Stomach (tissue), 9 donors: Measurements from ENCODE around the gene IL6ST. TPM values are rescaled to one million over a fixed set of nuclear protein-coding genes. Genes with fewer than 3 reads are reported as not detected.

Experiments
- DNase-seq, 2 donors: peaks; one replicate each; pipeline versions ENCODE4 v3.0.0 to v3.0.0-alpha.2; 2013 to 2019
- H3K27ac ChIP-seq, 5 donors: fragments of 200-600 bp in 4 of 5; sonication (generic) in 4 of 5; one replicate each; pipeline ENCODE4 v1.5.1; 2013 to 2019; ENCODE audit warnings: mild to moderate bottlenecking in 1 of 5, moderate library complexity in 1 of 5
- H3K27me3 ChIP-seq, 3 donors: fragments of 200-600 bp; sonication (generic); one replicate each; pipeline ENCODE4 v1.5.1; 2017 to 2019; ENCODE audit warnings: mixed run types in 1 of 3
- H3K36me3 ChIP-seq, 4 donors: fragments of 200-600 bp; sonication (generic); 1 replicate in 3 of 4; 2 replicates in 1 of 4; pipeline ENCODE4 v1.5.1; 2016 to 2019
- H3K4me1 ChIP-seq, 4 donors: fragments of 200-600 bp; sonication (generic); one replicate each; pipeline ENCODE4 v1.5.1; 2016 to 2019
- H3K4me3 ChIP-seq, 4 donors: fragments of 200-600 bp; sonication (generic) in 3 of 4; one replicate each; pipeline ENCODE4 v1.5.1; 2016 to 2019; ENCODE audit warnings: mild to moderate bottlenecking in 1 of 4
- H3K9me3 ChIP-seq, 4 donors: fragments of 200-600 bp; sonication (generic); one replicate each; pipeline ENCODE4 v1.5.1; 2016 to 2019
- CTCF ChIP-seq, 7 experiments: fragments of 450-650 bp in 4 of 7; fragments of 200-600 bp in 3 of 7; sonication (generic) in 3 of 7; IDR thresholded peaks; one replicate each; pipeline ENCODE4 v1.5.1; 2016 to 2019; ENCODE audit warnings: antibody characterized with exemption in 7 of 7, control low read depth in 2 of 7, mild to moderate bottlenecking in 1 of 7
- EP300 ChIP-seq: sonication (generic); formaldehyde crosslinking; IDR thresholded peaks from one replicate; pipeline ENCODE4 v1.6.1; 2017; ENCODE audit warnings: antibody characterized with exemption
- POLR2A ChIP-seq, 4 donors: fragments of 450-650 bp; IDR thresholded peaks; one replicate each; pipeline ENCODE4 v1.6.1; 2016; ENCODE audit warnings: antibody characterized with exemption in 4 of 4, control low read depth in 2 of 4, mild to moderate bottlenecking in 1 of 4, moderate library complexity in 1 of 4
- POLR2AphosphoS5 ChIP-seq, 3 donors: sonication (generic); formaldehyde crosslinking; IDR thresholded peaks; one replicate each; pipeline ENCODE4 v1.6.1; 2016; ENCODE audit warnings: antibody characterized with exemption in 3 of 3
- WGBS, 5 donors: extraction: QIAGEN DNeasy Blood & Tissue Kit in 3 of 5; methylation state at CpG; one replicate each; pipeline versions ENCODE4 v1.1.5 to v1.1.7; 2013 to 2018; 5-methylcytosine and 5-hydroxymethylcytosine counted together
- intact Hi-C: fragments of 100-400 bp; cut with DNase I; formaldehyde crosslinking; loops from one replicate; pipeline ENCODE4 v1.15.1; 2023; ENCODE audit warnings: low total_unique reads
- polyA plus RNA-seq, 3 donors: library from polyadenylated mRNA; stranded (reverse); fragments of 200-250 nt; gene quantifications; one replicate each; pipeline ENCODE4 v1.2.3, GENCODE V29; 2013
- total RNA-seq, 5 donors: library from RNA; depleted of rRNA; stranded (reverse); fragments of >200 nt; gene quantifications; one replicate each; pipeline versions ENCODE4 v1.1.0 to v1.2.3, GENCODE V29; 2014 to 2016
- donor health status: healthy with polysubstance abuse.
- donor health status: Bipolar disorder and iron deficiency.
- donor health status: healthy.

Gene IL6ST
- total and polyA plus RNA-seq, 8 donors, result 18.5 to 466 (median 53.6) TPM

DNA sequence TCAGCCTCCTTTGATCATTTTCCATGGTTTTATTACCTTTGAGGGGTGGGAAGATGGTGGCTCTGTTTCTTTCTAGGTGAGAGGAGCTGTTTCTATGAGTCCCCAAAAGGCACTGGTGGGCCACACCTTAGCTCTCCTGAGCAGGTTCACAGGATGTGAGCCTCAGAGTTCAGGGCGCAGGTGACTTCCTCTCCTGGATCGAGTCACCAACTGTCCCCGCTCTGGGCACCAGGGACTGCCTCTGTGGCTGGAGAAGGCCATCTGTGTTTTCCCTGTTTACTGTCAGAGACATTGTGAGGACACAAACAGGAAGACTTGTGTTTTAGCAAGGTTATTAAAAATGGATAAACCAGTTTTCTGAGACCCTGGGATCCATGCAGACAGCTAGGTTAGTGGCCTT lies 75.1 kb downstream of the IL6ST start:
- intact Hi-C loops, result no loop called here
- Histone ChIP-seq H3K9me3 (no peaks in the 10 kb centered on the region), H3K27me3 (no peaks in the 10 kb centered on the region), H3K27ac (no peak overlapping the region), H3K4me1 (peaks cover 0 to 4% (median 0%) of the 10 kb centered on the region in 4 donors), H3K36me3 (no peaks in the 10 kb centered on the region), H3K4me3 (no peak overlapping the region)
- TF ChIP-seq POLR2AphosphoS5 (IDR thresholded peaks at IDR 0.05), result no peak
- no peak for TF ChIP-seq POLR2A (IDR thresholded peaks at IDR 0.05)
- TF ChIP-seq EP300, result no peak
- no peak for TF ChIP-seq CTCF (IDR thresholded peaks at IDR 0.05)
- 70 to 87% (median 86%) methylated on average over 3 of the region's 3 CpGs for WGBS, 5 donors
- no peak for DNase-seq

GRCh38 chr5:55918087-55919035 lies 76.4 kb downstream of the IL6ST start:
- 89 to 96% (median 91%) methylated on average over 17 of the region's 17 CpGs for WGBS, 5 donors
- no peak overlapping the region for H3K27ac ChIP-seq
- DNase-seq, result no peak
- no peak overlapping the region for H3K4me3 ChIP-seq
- no peaks in the 10 kb centered on the region for H3K36me3 ChIP-seq
- no peaks in the 10 kb centered on the region for H3K9me3 ChIP-seq
- intact Hi-C loops, result no loop called here
- peaks cover 0 to 4% (median 0%) of the 10 kb centered on the region in 4 donors for H3K4me1 ChIP-seq
- TF ChIP-seq CTCF (IDR thresholded peaks at IDR 0.05), result no peak
- TF ChIP-seq POLR2A (IDR thresholded peaks at IDR 0.05), result no peak
- H3K27me3 ChIP-seq, result no peaks in the 10 kb centered on the region

- no peak for DNase-seq
- no peaks in the 10 kb centered on the region for H3K4me1 ChIP-seq
- no peak overlapping the region for H3K27ac ChIP-seq
- H3K27me3 ChIP-seq, result no peaks in the 10 kb centered on the region
- intact Hi-C loops, result no loop called here
- TF ChIP-seq EP300, result no peak
- TF ChIP-seq POLR2A (IDR thresholded peaks at IDR 0.05), result no peak
- TF ChIP-seq CTCF (IDR thresholded peaks at IDR 0.05), result no peak
- no peak for TF ChIP-seq POLR2AphosphoS5 (IDR thresholded peaks at IDR 0.05)
- 80 to 89% (median 88%) methylated on average over 1 to 5 of the region's 5 CpGs for WGBS, 5 donors
- H3K9me3 ChIP-seq, result no peaks in the 10 kb centered on the region
- H3K36me3 ChIP-seq, result no peaks in the 10 kb centered on the region
- no peak overlapping the region for H3K4me3 ChIP-seq
Observed at GRCh38 chr5:55917402-55918086, 77.2 kb downstream of the IL6ST start.

- no peak for DNase-seq
- Histone ChIP-seq H3K9me3 (no peaks in the 10 kb centered on the region), H3K36me3 (no peaks in the 10 kb centered on the region), H3K4me3 (no peak overlapping the region), H3K27ac (no peak overlapping the region), H3K4me1 (no peaks in the 10 kb centered on the region), H3K27me3 (no peaks in the 10 kb centered on the region)
- no peak for TF ChIP-seq EP300
- TF ChIP-seq POLR2A (IDR thresholded peaks at IDR 0.05), result no peak
- TF ChIP-seq POLR2AphosphoS5 (IDR thresholded peaks at IDR 0.05), result no peak
- no peak for TF ChIP-seq CTCF (IDR thresholded peaks at IDR 0.05)
- intact Hi-C loops, result no loop called here
- WGBS, 5 donors, result 72 to 81% (median 79%) methylated on average over 10 of the region's 10 CpGs
Observed at GRCh38 chr5:55916986-55917385, 77.8 kb downstream of the IL6ST start.
